Bronchial epithelial cell (primary cell): ENCODE results near the gene SUSD1. TPM values are rescaled to one million over a fixed set of nuclear protein-coding genes. Genes with fewer than 3 reads are reported as not detected.

Experiments
- DNase-seq: peaks from one replicate; pipeline ENCODE4 v3.0.0-alpha.2; 2010; ENCODE audit warnings: low read depth
- FAIRE-seq: peaks from 2 replicates; lab custom pipeline; 2011; peaks lifted over from hg19 to GRCh38; lab: Jason Lieb, UNC
- H3K27me3 ChIP-seq: 2 replicates; pipeline ENCODE4 v1.5.1; 2011; ENCODE audit warnings: low read length; ENCODE audit not compliant: control insufficient read depth, insufficient read depth
- H3K36me3 ChIP-seq: 2 replicates; pipeline ENCODE4 v1.5.1; 2011; ENCODE audit warnings: low read length; ENCODE audit not compliant: control insufficient read depth, insufficient read depth
- H3K4me3 ChIP-seq: 2 replicates; pipeline ENCODE4 v1.5.1; 2011; ENCODE audit warnings: mild to moderate bottlenecking, low read depth, low read length, control low read depth
- CTCF ChIP-seq: IDR thresholded peaks from 2 replicates; pipeline ENCODE4 v1.5.1; 2011; ENCODE audit warnings: mild to moderate bottlenecking, moderate library complexity, low read length, control low read depth, inconsistent platforms; ENCODE audit not compliant: insufficient read depth, severe bottlenecking
- total RNA-seq: library from RNA; depleted of rRNA; stranded (reverse); fragments of >200 nt; gene quantifications from 2 replicates; pipeline ENCODE4 v1.2.1, GENCODE V29; 2014

Gene SUSD1
- 6.9 and 9.0 TPM in 2 replicates for total RNA-seq

- no peak for FAIRE-seq
- no peak for TF ChIP-seq CTCF
- Histone ChIP-seq H3K36me3 (no peaks in the 10 kb centered on the region), H3K4me3 (peak within 1 kb of the TSS; percentile 46), H3K27me3 (no peaks in the 10 kb centered on the region)
- DNase-seq, result no peak
Observed at GRCh38 chr9:112174965-112175795, at the start of gene SUSD1. Gene SUSD1, minus strand, starts transcription at chr9:112175297. Its CDS starts 62 bp downstream, at chr9:112175235.

GRCh38 chr9:112224401-112225289 is 49.5 kb upstream of the SUSD1 start:
- no peak for TF ChIP-seq CTCF
- peaks cover 4% of the 10 kb centered on the region for H3K36me3 ChIP-seq
- H3K27me3 ChIP-seq, result no peaks in the 10 kb centered on the region
- DNase-seq, result peak; percentile 61
- FAIRE-seq, result no peak
- no peak overlapping the region for H3K4me3 ChIP-seq

- no peak for TF ChIP-seq CTCF
- H3K36me3 ChIP-seq, result peaks cover 5% of the 10 kb centered on the region
- no peaks in the 10 kb centered on the region for H3K27me3 ChIP-seq
- DNase-seq (no peak), FAIRE-seq (no peak)
- no peak overlapping the region for H3K4me3 ChIP-seq
Observed at GRCh38 chr9:112218908-112219307, 43.8 kb upstream of the SUSD1 start.

- H3K4me3 ChIP-seq, result no peak overlapping the region
- no peak for FAIRE-seq
- no peak for DNase-seq
- peaks cover 9% of the 10 kb centered on the region for H3K36me3 ChIP-seq
- no peak for TF ChIP-seq CTCF
- no peaks in the 10 kb centered on the region for H3K27me3 ChIP-seq
Observed at GRCh38 chr9:112212926-112213325, 37.8 kb upstream of the SUSD1 start.

- no peak for TF ChIP-seq CTCF
- H3K4me3 ChIP-seq, result no peak overlapping the region
- H3K36me3 ChIP-seq, result peaks cover 6% of the 10 kb centered on the region
- FAIRE-seq (no peak), DNase-seq (no peak)
- no peaks in the 10 kb centered on the region for H3K27me3 ChIP-seq
Observed at GRCh38 chr9:112207451-112207850, 32.4 kb upstream of the SUSD1 start.
